GM19351 (cell line): ENCODE data around the gene EFEMP2.

Source experiments
- ATAC-seq: cut with Tn5 transposase; IDR thresholded peaks from one replicate; pipeline ENCODE4 v1.9.1; 2021; ENCODE audit warnings: mild to moderate bottlenecking, moderate library complexity; ENCODE audit not compliant: unreplicated experiment

The EFEMP2 gene

DNA sequence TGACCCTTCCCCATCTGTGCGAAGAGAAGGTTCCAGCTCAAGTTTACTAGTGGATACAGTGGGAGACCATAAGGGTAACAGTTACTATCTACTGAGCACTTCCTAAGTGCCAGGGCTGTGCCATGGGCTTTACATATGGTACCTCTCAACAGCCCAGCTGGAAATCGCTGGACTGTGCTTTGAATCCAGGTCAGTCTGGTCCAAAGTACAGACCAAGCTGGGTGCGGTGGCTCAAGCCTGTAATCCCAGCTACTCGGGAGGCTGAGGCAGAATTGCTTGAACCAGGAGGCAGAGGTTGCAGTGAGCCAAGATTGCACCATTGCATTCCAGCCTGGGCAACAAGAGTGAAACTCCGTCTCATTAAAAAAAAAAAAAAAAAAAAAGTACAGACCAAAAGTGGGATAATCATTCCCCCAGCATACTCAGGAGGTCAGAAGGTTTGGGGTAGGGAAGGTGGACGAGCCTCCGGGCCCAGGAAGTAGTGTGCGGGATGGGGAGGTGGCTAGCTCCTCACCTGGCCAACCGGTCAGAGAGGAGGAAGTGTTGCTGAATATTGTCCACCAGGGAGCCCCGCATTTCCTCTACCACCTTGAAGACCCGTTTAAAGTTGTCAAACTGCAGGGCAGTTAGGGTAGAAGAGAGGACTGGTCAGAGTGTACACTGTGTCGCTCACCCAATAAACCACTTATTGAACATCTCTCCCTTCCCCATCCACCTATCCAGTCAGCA is 13.4 kb upstream of the EFEMP2 start:
- ATAC-seq: no peak

DNA sequence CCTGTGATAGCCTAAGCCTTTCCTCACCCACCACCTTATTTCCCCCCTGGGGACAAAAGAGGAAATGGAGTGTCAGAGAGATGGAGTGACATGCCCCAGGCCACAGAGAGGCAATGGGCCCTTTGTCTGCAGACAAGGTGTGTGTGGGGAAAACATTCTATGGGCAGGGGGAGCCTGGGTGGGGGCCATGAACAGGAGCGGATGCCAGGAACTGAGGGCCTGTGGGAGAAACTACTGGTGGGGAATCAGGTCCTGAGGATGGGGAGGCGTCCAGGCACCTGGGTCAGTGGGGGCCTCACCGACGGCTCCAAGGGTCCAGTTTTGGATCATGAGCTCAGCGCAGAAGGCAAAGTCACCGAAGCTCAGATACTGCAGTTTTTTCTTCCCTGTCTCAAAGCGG is 12.6 kb upstream of the EFEMP2 start:
- no peak for ATAC-seq

DNA sequence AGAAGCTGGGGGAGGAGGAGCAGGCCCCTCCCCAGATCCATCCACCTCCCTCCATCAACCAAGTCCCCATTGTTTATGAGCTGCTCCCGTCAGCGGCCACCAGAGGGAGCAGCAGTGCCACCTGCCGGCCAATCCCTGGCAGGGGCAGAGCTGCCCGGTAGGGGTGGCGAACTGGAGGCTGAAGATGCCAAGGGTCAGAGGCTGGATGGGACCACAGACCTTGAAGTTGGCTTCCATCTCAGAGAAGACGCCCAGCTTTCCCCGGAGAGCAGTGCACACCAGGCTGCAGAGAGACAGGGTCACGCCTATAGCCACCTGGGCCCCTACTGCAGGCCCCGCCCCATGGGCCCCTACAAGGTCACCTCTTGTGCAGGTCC is 12.1 kb upstream of the EFEMP2 start:
- ATAC-seq: no peak

DNA sequence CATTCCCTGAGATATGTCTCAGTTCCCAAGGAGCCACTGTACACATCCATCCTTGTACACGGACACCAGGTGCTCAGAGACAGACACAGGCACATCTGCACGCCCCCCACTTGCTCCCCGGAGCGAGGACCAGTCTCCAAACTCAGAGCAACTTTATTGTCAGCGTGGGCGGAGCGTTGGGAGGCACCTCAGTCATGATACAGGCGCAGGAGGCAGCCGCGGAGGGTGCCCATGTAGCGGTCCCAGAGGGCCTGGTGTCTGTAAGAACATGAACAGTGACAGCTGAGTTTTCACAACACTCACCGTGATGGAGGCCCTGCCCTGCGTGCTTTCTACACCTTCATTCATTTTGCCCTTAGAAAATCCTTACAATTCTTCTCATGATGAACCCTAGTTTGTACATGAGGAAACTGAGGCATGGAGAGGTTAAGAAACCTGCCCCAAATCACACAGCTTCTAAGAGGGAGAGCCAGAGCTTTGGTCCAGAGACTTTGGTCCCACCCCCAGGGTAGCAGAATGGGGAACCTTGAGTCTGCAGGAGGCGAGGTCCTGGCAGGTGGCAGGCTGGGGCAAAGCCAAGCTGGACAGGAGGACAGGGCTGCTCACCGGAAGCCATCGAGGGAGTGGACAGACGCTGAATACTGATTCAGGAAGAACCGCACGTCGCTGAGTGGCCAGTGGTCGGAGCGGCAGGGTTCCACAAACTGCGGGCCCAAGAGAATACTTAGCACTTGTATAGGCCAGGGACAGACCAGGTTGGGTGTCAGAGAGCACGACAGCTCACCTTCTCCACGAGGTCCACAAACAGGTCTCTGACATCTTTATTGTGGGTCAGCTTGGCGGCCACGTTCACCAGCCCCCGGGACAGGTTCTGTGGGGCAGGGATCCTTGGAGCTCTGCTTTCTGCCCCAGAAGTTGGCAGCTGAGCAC is 11.5 kb upstream of the EFEMP2 start:
- no peak for ATAC-seq

DNA sequence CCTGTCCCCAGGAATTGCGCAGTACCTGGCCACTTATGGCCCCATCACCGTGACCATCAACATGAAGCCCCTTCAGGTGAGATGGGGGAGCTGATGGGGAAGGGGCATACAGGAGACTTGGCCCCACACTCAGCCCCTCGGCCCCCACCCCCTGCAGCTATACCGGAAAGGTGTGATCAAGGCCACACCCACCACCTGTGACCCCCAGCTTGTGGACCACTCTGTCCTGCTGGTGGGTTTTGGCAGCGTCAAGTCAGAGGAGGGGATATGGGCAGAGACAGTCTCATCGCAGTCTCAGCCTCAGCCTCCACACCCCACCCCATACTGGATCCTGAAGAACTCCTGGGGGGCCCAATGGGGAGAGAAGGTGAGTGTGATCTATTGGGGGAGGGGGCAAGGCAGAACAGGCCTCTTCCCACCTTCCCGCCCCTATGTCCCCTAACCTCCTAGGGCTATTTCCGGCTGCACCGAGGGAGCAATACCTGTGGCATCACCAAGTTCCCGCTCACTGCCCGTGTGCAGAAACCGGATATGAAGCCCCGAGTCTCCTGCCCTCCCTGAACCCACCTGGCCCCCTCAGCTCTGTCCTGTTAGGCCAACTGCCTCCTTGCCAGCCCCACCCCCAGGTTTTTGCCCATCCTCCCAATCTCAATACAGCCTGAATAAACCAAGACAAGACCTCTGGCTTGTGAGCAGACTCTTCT is 10.6 kb upstream of the EFEMP2 start:
- ATAC-seq: no peak

DNA sequence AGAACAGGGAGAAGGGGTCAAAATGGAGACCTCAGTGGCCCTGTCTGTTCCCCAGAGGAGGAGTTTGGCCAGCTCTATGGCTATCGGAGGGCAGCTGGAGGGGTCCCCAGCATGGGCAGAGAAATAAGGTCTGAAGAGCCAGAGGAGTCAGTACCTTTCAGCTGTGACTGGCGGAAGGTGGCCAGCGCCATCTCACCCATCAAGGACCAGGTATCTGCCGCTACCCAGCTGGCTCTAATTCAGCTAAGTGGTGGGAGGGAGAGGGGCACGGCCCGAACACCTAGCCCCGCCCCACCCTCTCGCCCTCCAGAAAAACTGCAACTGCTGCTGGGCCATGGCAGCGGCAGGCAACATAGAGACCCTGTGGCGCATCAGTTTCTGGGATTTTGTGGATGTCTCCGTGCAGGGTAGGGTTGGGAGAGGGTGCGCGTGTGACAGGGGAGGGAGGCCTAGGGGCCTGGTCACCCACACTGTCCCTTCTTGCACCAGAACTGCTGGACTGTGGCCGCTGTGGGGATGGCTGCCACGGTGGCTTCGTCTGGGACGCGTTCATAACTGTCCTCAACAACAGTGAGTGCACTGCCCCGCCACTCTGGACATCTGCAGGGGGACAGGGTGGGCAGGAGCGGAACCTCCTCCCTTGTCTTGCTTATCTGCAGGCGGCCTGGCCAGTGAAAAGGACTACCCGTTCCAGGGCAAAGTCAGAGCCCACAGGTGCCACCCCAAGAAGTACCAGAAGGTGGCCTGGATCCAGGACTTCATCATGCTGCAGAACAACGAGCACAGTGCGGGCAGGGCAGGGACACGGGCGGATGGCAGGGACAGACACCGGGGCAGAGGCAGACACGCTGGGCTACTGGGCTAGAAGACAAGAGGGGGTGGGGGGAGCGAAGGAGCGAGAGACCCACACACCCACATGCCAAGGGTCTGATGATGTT is 9.8 kb upstream of the EFEMP2 start:
- ATAC-seq: no peak

DNA sequence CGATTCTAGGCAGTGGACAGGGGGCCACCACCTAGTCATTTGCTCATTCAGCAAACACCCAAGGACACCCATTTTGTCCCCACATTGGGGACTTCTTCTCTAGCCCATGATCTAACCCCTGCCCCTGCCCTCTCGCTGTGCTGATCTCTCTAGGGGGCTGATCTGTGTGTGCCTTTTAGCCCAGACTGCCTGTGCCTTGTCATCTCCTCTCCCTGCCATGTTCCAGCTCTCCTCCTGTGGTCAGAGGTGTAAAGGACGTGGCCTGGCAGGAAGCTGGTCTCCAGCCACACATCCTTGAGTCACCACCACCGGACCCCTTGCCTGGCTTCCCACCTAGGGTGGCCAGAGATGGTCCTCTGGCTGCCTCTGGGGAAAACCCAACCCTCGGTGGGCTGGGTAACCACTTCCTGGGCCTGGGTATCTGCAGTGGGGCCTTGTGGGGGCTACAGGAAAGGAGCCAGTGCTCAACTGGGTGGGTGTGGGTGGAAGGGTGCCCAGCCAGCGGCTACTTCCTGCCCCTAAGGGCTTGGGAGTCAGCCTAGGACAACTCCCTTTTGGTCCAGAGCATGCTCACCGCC is 8.3 kb upstream of the EFEMP2 start:
- ATAC-seq: no peak

DNA sequence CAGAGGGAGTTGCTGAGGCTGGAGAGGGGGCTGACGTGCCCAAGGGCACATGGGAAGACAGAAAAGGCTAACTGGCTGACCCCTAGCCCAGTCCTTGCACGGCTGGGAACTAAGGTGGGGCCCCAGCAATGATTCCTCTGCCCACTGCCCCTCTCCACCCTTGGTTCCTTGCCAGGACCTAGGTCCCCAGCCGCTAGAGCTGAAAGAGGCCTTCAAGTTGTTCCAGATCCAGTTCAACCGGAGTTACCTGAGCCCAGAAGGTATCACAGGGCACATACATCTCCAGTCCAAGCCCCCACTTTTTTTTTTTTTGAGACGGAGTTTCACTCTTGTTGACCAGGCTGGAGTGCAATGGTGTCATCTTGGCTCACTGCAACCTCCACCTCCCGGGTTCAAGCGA is 7.4 kb upstream of the EFEMP2 start:
- ATAC-seq: no peak

DNA sequence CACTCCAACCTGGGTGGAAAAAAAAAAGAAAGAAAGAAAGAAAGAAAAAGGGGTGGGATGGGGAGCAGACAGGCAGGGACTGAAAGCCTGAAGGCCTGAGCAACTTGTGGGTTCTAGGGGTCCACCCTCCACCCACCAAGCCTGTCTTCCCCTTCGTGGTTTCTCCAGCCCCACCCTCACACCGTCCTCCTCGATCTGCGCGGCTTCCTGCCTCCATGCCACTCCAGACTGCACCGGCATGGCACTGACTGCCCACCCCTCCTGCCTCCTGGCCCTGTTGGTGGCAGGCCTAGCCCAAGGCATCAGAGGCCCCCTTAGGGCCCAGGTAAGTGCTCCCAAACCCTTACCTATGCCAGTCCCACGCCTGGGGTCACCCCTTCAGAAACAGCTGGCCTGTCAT is 7.0 kb upstream of the EFEMP2 start, which contains the start of gene CTSW:
CTSW (plus strand) TSS at position 221 of the 400 bp plus-strand sequence; CDS start at position 239, 18 bp downstream.
- no peak for ATAC-seq

DNA sequence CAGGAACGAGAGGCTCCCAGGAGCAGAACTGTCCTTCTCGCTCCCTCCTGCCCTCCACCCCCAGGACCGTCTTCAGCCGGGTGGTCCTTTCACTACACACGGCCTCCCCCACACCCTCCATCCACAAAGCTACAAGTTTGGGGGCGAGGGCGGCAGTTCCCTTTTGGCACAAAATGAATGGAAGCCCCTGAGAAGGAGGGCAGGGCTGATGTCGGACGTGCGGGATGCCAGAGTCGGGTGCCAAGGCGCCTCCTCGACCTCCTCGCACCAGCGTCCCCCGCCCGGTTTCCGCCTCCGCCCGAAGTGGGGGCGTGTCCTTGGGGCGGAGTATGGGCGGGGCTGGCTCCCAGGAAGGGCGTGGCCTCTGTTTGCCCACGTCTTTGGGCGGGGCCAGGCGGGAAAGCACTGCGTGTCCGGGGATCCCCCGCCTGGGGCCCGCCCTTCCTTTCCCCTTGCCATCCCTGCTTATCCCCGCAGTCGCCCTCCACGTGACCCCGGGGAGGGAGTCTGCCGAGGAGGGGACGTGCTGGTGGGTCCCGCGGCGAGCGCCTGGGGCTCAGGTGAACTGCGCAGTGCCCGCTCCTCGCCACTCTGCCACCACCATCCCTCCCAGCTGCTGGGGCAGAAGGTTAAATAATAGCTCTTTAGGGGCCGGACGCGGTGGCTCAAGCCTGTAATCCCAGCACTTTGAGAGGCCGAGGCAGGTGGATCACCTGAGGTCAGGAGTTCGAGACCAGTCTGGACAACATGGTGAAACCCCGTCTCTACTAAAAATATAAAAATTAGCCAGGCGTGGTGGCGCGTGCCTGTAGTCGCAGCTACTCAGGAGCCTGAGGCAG is 937 bp upstream of the EFEMP2 start:
- ATAC-seq: peak; percentile 81

DNA sequence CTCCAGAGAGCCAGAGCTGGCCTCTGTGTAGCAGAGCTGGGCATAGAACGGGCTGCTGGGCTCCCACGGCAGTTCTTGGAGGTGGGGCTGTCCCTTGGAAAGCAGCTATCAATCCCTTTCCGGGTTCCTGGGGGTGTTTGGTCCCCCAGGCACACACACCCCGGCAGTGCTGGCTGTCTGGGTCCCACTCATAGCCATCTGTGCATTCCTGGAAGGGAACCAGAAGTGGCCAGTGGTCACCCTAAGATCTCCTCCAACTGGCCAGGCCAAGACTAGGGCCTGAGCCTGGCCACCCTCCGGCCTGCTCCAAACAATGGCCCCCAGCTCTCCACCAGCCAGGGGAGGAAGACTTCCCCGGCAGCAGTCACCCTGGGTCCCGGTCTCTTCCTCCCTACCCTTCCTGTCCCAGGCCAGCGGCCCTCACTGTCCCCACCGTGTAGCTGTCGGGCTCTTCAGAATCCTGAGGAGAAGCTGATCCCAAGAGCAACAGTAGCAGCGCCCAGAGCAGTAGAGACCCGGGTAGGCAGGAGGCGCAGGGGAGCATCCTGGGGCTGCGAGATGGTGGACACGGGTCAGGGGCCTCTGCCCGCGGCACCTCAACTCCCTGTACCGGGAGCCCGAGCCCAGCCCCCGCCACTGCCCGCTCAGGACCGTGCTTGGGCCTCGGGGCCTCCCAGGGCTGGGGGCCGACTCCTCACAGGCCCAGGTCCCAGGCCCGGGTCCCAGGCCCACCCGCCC is 620 bp downstream of the EFEMP2 start:
- ATAC-seq: no peak

DNA sequence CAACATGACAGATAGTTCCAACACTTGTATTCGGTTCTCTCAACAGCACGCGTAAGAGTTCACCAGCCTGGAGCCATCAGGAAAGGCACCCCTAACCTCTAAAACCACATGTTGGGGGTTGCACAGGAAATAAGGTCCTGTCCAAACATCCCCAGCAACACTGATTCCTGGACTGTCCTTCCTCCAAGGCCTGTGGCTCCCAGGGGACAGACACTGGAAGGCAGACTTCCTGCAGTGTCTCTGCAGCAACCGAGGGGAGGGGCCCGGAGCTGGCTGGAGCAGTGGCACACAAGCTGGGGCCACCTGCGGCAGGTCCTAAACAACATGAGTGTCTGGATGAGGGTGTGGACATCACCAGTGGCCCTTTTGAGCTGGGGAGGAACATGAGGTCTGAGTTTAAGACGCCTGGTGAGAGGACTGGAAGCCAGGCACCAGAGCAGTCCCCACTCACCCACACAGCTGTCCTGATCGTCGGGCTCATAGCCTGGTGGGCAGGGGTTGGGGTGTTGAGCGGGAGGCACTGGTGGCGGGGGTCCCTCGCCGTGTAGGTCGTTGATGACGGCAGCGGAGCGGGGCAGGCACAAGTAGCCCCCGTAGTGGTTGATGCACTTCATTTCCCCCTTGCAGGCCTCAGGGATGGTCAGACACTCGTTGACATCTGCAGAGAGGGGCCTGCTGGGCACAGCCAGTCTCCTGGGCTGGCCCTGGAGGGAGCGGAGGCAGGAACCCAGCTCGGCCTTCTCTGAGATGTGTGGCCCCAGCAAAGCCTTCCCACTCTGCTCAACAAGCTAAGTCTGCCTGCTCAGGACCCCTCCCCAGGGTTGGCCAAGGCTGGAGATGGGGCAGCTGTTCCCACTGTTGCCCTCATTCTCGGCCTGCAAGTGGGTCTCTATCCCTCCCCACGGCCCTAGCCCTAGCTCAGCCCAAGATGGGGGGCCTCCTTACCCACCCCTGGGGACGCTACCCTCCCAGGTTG is 1.6 kb downstream of the EFEMP2 start:
- ATAC-seq: no peak

DNA sequence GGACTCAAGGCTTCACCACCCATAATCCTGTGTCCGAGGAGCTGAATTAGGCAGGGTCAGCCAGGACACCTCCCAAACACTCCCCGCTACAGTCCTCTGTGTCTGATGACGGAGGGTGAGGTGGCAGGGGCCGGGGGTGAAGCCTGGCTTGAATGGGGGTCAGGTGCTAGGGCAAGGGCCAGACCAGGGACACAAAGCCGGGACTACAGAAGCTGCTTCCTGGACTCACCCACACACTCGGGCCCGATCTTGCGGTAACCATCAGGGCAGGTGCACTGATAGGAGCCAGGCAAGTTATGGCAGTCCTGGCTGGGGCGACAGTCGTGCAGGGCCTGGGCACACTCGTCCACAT is 2.3 kb downstream of the EFEMP2 start:
- no peak for ATAC-seq

DNA sequence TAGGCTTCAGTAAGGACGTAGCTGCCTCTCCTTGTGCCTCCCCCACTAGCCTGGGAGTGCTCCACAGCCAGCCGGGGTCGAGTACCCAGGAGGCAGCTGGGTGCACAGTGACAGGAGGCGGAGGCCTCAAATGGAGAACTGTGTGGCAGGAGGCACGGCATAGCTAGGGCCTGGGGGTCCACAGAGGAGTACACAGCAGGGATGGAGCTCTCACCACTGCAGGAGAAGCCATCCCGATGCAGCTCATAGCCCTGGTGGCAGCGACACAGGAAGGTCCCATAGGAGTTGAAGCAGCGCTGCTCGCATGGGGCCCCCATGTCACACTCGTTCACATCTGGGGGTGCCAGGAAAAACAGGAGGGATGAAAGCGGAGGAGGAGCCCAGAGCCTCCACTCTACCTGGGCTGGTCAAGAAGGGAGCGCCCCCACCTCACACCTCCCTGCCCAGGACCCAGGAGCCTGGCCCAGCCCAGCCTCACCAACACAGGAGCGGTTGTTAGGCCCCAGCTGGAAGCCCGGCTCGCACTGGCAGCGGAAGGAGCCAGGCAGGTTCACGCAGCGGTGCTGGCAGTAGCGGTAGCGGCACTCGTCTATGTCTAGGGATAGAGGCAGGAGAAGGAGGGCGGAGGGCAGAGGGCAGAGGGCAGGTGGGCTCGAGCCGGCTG is 2.8 kb downstream of the EFEMP2 start:
- no peak for ATAC-seq

DNA sequence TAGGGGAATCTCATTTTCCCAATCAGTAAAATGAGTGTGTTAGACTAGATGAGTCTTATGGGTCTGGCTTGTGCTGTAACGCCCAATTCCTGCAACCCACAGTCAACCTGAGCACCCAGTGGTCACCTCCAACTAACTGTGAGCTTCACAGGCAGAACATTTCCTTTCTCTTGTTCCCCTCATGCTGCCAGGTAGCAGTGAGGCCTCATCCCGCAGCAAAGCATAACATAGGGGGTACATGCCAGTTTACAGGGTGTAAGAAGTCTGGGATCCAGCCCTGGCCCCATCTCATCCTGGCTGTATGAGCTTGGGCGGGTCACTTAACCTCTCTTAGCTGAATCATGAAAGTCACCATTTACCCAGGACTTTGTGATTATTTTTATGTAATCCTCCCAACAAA is 3.7 kb downstream of the EFEMP2 start:
- no peak for ATAC-seq

DNA sequence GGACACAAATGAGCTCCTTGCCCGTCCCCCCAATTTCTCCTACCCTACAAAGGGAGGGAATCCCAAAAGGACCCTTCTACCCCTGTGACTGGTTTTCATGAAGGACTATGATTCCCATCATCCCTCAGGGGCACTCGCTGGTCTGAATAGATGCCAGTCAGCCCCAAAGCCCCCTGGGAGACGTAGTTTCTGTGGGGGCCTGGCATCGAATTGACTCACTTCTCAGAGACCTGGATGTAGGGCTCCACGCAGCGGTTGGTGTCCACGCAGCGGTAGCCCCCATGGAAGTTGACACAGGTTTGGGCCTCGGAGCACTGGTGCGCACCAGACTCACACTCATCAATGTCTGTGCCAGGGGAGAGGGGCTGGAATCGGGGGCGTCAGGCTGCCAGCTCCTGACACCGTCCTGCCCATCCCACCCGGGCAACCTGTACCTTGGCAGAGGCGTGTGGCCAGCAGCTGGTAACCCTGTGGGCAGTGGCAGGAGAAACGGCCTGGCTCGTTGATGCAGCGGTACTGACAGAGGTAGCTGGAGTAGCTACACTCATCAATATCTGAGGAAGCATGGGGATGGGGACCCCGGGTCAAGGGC is 4.4 kb downstream of the EFEMP2 start:
- ATAC-seq: no peak
